DMS79 (cell line): ENCODE data around the gene SNPH.
"Not testable (repeated sequence)": the region's sequence is repeated elsewhere in the genome, so short reads cannot be mapped to it uniquely, and the experiment has no call there.

Experiments
- DNase-seq: peaks from one replicate; lab custom pipeline; 2025; lab: John Stamatoyannopoulos, UW

Gene SNPH

DNA sequence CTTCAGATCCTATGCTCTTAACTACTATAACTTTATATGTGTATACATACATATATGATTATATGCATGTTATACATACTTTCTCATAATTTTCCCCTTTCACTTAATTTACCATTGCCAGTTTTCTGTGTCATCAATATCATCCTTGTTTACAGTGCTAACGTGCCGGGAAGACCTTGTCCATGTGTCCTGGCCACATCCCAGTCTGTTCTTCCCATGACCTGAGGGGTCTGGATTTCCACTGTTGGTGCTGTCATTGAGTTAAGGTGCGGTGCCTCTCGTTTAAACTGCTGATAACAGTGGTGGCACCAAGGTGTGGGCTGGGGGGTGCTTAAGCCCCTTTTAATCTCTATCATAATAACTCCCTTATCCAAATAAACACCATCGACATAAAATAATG lies 71.3 kb downstream of the SNPH start:
- no peak for DNase-seq

DNA sequence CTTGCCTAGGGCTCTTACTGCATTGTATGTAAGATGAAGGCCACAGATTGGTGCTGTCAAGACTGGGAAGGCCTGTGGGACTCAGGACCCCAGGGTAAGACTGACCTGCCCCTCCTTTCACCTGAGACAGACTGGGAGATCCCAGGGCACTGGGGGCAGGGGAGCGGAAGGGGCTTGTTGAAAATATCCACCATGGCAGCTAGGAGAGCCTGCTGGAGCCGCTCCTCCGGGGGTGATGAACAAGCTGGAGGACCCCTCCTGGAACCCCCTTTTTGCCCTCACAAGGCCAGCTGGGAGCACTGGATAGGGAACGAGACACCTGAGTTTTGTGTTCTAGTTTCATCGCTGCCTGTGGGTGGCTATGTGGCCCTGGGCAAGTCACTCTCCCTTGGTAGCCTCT lies 72.0 kb downstream of the SNPH start:
- no peak for DNase-seq

DNA sequence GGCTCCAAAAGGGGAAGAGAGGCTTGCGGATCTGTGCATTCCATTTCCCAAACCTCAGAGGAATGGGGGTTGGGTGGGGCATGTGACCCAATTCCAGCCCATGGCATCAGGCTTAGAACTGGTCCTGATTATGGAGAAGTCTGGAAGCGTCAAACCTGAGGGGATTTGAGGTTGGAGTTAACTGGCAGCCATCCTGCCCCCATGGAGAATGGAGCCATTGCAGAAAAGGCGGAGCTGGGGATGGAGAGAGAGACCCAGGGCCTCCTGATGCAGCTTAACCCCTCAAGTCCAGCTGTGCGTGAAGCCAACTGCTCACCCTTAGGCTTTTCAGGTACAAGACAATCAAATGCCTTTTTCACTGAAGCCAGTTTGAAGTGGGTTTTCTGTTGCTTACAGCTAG lies 72.7 kb downstream of the SNPH start:
- no peak for DNase-seq

DNA sequence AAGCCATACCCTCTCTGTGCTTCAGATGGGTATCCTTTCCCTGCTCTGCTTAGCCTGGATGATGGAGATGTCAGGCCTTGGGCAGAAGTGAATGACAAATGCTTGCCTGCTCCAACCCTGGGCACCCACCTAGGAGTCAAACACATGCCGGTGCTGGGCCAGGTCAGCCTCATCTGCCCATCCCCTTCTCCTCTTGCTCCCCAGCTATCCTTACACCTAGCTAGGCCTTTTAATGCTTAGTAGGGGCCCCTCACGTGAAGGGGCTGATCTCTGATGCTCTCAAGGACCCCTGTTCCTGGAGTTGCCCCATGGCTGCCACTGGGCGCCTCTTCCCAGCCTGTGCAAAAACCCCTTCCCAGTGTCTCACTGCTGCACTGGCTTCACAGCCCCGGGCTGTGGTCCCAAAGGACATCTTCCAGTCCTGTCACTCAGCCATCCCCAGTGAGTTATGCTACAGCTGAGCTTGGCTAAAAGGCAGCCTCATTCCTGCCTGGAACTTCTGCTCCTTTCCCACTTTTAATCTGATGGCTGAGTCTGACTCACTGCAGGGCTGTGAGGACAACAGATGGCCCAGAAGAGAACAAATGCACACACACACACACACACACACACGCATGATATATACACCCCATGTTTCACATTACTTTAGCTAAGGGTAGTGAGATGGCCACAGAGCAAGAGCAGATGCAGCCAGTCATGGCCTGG lies 75.6 kb downstream of the SNPH start:
- no peak for DNase-seq

DNA sequence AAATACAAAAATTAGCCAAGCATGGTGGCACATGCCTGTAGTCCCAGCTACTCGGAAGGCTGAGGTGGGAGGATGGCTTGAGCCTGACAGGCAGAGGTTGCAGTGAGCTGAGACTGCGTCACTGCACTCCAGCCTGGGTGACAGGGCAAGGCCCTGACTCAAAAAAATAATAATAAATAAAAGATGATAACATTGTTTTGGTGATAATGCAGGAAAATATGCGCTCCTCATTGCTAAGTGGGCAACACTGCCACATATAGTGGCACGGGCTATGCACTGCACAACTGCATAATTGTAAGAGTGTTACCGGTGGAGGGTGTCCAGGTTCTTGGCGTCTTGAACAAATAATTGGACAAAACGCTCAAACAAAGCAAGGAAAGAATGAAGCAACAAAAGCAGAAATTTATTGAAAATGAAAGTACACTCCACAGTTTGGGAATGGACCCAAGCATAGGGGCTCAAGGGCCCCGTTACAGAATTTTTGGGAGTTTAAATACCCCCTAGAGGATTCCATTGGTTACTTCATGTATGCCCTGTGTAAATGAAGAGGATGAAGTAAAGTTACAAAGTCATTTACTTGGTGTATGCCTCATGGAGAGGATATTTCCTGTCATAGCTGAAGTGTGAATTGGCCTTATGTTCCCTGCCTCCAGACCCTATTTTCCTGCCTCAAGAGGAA lies 77.5 kb downstream of the SNPH start:
- DNase-seq: not testable (repeated sequence)

DNA sequence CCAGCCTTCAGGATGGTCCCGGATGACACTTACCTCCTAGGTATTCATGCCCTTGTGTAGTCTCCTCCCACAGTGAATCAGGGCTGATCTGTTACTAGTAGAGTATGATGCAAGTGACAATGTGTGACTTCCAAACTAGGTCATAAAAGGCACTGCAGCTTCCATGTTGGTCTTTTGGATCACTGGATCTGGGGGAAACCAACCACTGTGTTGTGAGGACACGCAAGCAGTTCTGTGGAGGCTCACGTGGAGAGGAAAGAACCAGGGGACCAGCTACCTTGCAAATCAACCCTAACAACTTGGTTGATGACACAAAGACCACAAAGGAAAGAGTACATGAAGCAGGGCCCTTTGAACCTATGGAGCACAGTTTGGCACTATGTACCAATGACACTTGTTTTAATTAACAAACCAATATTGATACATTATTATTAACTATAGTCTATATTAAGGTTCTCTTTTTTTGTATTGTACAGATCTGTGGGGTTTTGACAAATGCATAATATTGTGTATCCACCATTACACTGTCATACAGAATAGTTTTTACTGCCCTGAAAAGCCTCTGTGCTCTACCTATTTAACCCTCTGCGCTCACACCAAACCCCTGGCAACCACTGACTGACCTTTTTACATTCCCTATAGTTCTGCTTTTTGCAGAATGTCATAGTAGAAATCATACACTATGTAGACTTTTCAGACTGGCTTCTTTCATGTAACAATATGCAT lies 79.1 kb downstream of the SNPH start:
- DNase-seq: no peak

DNA sequence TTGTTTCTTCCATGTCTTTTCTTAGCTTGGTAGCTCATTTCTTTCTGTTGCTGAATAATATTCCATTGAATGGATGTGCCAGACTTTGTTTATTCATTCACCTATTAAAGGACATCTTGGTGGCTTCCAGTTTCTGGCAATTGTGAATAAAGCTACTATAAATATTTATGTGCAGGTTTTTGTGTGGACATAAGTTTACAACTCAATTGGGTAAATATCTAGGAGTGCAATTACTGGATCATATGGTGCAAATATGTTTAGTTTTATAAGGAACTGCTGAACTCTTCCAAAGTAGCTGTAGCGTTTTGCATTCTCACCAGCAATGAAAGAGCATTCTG lies 79.6 kb downstream of the SNPH start:
- DNase-seq: no peak

DNA sequence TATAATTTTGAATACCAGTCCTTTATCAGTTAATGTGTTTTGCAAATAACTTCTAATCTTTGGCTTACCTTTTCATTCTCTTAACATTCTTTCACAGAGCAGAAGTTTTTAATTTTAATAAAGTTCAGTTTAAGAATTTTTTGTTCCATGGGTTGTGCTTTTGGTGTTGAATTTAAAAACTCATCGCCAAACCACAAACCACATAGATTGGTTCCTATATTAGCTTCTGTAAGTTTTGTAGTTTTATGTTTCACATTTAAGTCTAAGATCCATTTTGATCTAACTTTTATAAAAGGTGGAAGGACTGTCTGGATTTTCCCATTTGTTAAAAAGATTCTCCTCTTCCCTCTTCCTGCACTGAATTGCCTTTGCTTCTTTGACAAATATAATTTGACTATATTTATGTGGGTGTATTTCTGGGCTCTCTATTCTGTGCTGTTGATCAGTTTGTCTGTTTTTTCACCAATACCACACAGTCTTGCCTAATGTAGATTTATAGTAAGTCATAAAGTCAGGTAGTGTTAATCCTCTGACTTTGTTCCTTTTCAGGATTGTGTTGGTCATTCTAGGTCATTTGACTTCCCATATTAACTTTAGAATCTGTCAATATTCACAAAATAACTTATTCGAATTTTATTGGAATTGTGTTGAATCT lies 80.3 kb downstream of the SNPH start:
- DNase-seq: no peak

DNA sequence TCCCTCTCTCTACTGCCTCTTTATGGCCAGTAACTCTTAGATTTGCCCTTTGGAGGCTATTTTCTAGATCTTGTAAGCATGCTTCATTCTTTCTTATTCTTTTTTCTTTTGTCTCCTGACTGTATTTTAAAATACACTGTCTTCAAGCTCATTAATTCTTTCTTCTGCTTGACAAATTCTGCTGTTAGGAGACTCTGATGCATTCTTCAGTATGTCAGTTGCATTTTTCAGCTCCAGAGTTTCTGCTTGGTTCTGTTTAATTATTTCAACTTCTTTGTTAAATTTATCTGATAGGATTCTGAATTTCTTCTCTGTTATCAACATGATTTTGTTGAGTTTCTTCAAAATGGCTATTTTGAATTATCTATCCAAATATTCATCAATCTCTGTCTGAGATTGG lies 87.9 kb downstream of the SNPH start:
- DNase-seq: no peak

DNA sequence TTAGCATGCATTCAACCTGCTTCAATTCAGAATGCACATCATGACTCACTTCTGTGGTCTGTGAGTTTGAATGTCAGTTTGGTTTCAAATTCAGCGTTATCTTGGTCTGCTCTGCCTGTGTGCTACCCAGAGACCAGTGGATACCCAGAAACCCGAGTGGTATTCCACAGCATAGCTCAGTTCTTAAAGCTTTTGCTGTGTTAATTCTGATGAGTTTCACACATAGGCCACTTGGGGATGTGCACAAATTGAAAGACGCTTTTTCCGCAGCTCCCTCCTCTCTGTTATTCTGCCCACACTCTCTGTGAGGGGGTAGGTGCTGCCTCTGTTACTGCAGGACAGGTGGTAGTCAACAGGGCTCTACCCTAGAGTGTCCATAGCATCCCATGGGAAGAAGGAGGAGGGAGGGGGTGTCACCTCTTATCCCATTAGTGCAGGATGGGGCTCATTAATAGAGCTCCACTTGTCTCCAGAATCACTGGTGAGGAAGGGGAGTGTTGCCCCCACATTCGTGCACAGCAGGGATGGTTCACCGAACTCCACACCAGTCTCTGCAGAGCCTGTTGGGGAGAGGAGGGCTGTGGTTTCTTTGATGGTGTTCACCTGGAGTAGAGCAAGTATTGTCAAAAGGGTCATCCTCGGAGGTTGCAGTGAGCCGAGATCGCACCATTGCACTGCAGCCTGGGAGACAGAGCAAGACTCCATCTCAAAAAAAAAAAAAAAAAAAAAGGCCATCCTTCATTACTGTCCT lies 92.0 kb downstream of the SNPH start:
- DNase-seq: no peak
